Upper lobe of right lung (tissue), 1 donor: ENCODE data around the gene LGALSL. TPM values are rescaled to one million over a fixed set of nuclear protein-coding genes. Genes with fewer than 3 reads are reported as not detected.

Source experiments
- ATAC-seq: fragments of 200-7000 bp; cut with Tn5 transposase; one replicate; pipeline ENCODE4 v1.9.1; 2020; ENCODE audit warnings: mild to moderate bottlenecking, moderate library complexity
- DNase-seq: peaks from one replicate; pipeline ENCODE4 v3.0.0-alpha.2; 2020
- H3K27ac ChIP-seq: fragments of 200-600 bp; one replicate; pipeline ENCODE4 v1.8.0; 2022
- H3K27me3 ChIP-seq: fragments of 200-600 bp; one replicate; pipeline ENCODE4 v1.8.0; 2022; ENCODE audit warnings: mild to moderate bottlenecking
- H3K36me3 ChIP-seq: fragments of 200-600 bp; one replicate; pipeline ENCODE4 v1.8.0; 2022
- H3K4me1 ChIP-seq: fragments of 200-600 bp; one replicate; pipeline ENCODE4 v1.8.0; 2022
- H3K4me3 ChIP-seq: fragments of 200-600 bp; one replicate; pipeline ENCODE4 v1.8.0; 2022; ENCODE audit warnings: mild to moderate bottlenecking
- H3K9me3 ChIP-seq: fragments of 200-600 bp; one replicate; pipeline ENCODE4 v1.8.0; 2022
- CTCF ChIP-seq: fragments of 200-600 bp; IDR thresholded peaks from one replicate; pipeline ENCODE4 v1.8.0; 2022; ENCODE audit warnings: antibody characterized with exemption
- intact Hi-C: fragments of 100-400 bp; cut with DNase I; formaldehyde crosslinking; loops from one replicate; pipeline ENCODE4 v1.11.0; 2022
- long read RNA-seq: library from polyadenylated mRNA; unstranded; transcript quantifications from one replicate; pipeline ENCODE4 v2.0.0, GENCODE V29; 2021
- total RNA-seq: library from RNA; stranded (reverse); fragmentation: NEBNext Ultra II Directional; extraction: Animal tissue kit (Norgen Biotek cat#: 25700); gene quantifications from one replicate; pipeline ENCODE4 v1.2.1, GENCODE V29; 2021
- donor health status: DM: no; HTN: yes; CAD: no; lungs with severe emphysema.

The LGALSL gene
- 43.2 TPM for total RNA-seq
- long read RNA-seq, transcript LGALSL-201 (5 exons, 3,926 nt) = major isoform, 98 of 113 reads
- long read RNA-seq, partial matches to known transcripts = 11 of 113 reads
- long read RNA-seq, other reads (novel, unspliced or antisense) = 4 of 113 reads

- Histone ChIP-seq H3K36me3 (peaks cover 24% of the 10 kb centered on the region), H3K9me3 (no peaks in the 10 kb centered on the region), H3K4me3 (peak within 1 kb of the TSS; percentile 61), H3K4me1 (peaks cover 13% of the 10 kb centered on the region), H3K27me3 (no peaks in the 10 kb centered on the region), H3K27ac (peak within 1 kb of the TSS; percentile 94)
- DNase-seq (peak; percentile 94), ATAC-seq (peak; percentile 94)
- TF ChIP-seq CTCF = no peak
- intact Hi-C loops = no loop called here
These were observed at the start of gene LGALSL for GRCh38 chr2:64453770-64454385. TSS of gene LGALSL (plus strand) at chr2:64454162. CDS start at chr2:64454546, 384 bp downstream.

DNA sequence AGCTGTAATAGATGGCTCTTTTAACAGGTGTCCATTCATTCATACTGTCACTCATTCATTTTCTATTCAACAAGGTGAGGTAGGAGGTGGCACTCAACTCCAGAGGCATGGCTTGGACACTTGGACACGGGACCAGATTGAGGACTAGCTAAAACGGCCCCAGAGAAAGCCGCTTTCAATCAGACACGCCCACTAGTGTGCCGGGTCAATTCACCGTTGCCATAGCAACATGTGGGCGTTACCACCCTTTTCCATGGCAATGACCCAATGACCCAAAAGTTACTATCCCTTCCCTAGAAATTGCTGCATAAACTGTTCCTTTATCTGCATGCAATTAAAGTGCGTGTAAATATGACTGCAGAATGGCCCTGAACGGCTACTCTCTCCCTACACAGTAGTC, 49.2 kb upstream of the LGALSL start:
- Histone ChIP-seq H3K4me3 (no peak overlapping the region), H3K27ac (peak overlapping the region; percentile 84), H3K4me1 (peaks cover 53% of the 10 kb centered on the region), H3K36me3 (no peaks in the 10 kb centered on the region), H3K27me3 (no peaks in the 10 kb centered on the region), H3K9me3 (no peaks in the 10 kb centered on the region)
- intact Hi-C loops = no loop called here
- no peak for TF ChIP-seq CTCF
- ATAC-seq (peak; percentile 34), DNase-seq (peak; percentile 61)

- Histone ChIP-seq H3K4me1 (peaks cover 47% of the 10 kb centered on the region), H3K27ac (peak overlapping the region; percentile 84), H3K9me3 (no peaks in the 10 kb centered on the region), H3K36me3 (no peaks in the 10 kb centered on the region), H3K27me3 (no peaks in the 10 kb centered on the region), H3K4me3 (no peak overlapping the region)
- intact Hi-C loops = no loop called here
- ATAC-seq (peak; percentile 24), DNase-seq (no peak)
- no peak for TF ChIP-seq CTCF
These were observed 48.2 kb upstream of the LGALSL start for GRCh38 chr2:64405581-64406406.

DNA sequence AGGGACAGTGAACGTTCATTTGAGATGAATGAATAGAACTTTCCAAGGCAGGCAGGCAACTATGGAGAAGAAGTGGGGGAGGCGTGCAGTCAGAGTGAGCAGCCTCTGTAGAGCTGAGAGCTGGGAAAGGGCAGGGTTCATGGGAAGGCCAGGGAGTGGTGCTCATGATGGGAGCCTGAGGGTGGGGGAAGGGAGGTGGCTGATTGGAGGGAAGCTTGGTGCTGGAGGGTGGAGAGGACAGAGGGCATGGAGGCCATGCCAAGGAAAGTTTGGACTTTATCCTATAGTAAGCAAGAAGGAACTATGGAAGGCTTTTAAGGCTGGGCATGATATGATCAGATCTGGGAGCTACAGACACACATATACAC, 47.6 kb upstream of the LGALSL start:
- no peak for DNase-seq
- Histone ChIP-seq H3K27ac (no peak overlapping the region), H3K4me1 (peaks cover 41% of the 10 kb centered on the region), H3K36me3 (no peaks in the 10 kb centered on the region), H3K27me3 (no peaks in the 10 kb centered on the region), H3K4me3 (no peak overlapping the region), H3K9me3 (no peaks in the 10 kb centered on the region)
- ATAC-seq = no peak
- intact Hi-C loops = no loop called here
- no peak for TF ChIP-seq CTCF

DNA sequence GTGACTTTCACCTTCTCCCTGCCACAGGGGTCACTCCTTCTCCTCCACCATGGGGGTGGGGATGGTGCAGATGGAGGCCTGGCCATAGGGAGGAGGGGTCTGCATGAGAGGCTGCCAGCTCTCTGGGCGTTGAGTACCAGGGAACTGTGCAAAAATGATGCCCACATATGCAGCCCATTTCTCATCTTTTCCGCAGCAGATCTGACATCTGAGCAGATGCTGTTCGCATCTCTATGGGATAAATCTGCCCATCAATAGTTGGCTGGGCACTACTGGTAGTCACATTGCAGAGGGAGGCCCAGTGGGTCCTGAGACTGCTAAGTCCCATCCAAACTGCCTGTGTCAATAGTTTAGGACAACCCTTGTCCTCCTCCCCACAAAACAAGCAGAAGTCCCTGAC, 45.9 kb upstream of the LGALSL start:
- intact Hi-C loops = no loop called here
- TF ChIP-seq CTCF = no peak
- ATAC-seq (no peak), DNase-seq (no peak)
- Histone ChIP-seq H3K9me3 (no peaks in the 10 kb centered on the region), H3K4me3 (no peak overlapping the region), H3K4me1 (peaks cover 33% of the 10 kb centered on the region), H3K27me3 (no peaks in the 10 kb centered on the region), H3K36me3 (no peaks in the 10 kb centered on the region), H3K27ac (no peak overlapping the region)
